Eye (tissue), 1 donor: Measurements from ENCODE around the gene NFIA.

Source experiments
- DNase-seq: peaks from one replicate; pipeline ENCODE4 v3.0.0-alpha.2; 2015

The NFIA gene

DNA sequence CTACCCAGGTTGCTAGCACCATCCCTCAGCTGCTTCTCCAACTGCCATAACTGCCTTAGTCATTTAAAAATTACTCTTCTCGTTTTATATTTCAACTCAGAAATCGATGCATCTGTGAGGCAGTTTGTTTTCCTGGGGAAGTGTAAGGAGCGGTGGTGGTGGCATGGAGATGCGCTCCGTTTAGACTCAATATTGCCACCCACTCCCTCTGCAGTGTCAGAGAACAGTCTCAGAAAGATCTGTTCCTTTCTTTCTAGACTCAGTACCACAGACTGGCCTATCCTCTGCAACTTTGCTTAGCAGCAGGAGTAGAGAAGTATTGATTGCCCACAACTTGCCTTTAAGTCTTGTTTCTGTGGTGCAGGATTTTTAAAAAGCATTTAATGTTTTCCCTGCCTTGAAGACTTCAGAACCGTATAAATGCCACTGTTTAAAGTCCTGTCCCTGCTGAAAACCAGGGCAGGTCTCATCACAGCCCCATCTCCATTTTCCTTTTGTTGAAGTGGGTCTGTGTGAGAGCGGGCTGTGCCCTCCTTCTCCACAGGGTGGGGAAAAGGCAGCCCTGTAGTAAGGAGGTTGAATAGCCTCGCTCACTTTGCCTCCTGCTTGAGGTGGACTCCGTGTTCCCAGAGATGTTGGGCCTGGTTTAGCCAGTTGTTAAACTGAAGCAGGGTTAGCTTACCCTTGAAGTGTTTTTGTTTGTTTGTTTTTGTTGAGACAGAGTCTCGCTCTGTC lies 105.2 kb downstream of the NFIA start:
- DNase-seq, result no peak

DNA sequence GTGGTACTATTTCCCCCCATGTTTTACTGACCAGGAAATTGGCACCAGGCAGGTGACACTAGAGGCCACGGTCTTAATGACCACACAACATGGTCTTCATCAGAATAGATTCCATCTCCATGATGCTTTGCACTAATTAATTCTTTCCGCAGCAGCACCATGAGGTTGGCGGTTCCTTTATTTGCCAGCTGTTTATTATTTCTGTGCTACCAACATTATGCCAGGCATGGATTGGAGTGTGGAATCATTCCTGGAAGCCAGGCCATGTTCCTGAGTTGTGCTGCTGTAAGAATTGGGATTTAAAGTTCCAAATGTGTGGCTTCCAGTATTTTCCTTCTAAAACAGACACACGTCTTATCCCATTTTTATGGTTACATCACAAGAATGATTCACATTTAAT lies 107.8 kb downstream of the NFIA start:
- DNase-seq, result no peak

DNA sequence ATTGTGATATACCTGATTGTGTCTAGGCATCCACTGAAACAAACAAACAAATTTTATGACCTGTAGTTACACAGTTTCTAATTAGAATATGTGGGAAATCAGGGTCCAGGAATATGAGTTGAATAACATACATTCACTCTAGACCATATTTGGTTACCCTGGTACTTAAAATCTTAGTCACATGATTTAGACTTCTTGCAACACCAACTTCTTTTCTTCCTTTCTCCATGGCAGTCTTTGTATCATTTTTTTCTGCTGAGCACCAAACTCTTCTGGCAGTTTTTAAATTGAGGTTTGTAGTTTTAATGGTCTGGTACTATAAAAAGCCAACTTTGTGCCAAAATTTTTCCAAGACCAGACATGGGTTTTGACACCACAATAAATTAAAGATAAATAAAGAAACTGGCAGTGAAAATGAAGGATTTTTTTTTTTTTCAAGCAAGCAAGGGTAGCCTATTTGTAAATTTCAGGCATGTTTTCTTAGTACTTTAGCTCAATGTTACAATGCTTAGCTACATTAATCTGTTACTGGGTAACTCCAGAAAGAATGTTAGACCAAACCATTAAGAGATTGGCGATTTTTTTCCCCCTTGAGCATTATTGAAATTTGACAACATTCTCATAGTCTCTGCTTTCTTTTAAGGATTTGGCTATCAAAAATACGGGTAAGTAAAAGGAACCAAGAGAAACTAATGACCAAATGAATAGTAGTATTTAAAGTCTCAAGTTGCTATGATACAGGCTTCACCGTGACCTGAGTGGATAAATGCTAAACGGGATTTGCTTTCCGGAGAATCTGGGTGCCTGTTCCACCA lies 108.5 kb downstream of the NFIA start:
- no peak for DNase-seq

DNA sequence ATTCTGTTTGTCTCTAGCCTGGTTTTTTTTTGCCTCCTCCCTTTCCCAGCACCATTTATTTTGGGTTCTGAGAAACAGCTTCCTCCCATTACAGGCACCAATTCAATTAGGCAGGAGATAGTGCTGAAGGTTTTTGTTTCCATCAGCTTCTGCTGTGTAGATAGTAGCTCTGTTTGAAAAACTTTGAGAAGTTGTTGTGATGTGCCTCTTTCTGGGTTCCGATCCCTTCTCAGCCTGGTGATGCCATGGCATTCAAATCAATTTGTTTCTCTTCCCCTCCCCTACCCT lies 109.0 kb downstream of the NFIA start:
- DNase-seq, result no peak

DNA sequence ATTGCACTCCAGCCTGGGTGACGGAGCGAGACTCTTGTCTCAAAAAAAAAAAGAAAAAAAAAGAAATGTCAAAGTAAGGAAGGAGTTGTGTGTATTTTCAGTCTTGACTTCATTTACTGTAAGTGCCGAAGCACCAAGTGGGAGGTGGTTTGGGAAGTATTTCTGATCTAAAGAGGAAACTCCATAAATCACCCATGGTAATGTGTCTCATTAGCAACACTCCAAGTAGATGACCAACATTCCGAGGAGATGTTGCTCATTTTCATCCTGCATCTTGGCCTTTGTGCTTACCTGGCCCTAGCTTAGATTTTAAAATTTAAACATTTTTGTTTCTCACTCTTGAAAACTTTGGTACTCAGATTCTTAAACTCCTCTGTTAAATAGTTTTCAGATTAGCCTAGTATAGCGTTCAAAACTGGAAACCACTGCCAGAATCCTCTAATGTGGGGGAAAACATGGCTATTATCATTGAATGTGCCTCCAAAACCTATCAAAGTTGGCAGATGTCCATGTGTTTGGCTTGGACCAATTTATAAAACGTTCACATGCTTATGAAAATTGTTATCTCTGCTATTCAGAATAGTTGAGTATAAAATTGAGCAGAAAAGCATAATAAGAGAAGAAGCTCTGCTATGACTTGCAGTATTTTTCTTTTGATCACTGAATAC lies 110.4 kb downstream of the NFIA start:
- DNase-seq, result peak; percentile 58

DNA sequence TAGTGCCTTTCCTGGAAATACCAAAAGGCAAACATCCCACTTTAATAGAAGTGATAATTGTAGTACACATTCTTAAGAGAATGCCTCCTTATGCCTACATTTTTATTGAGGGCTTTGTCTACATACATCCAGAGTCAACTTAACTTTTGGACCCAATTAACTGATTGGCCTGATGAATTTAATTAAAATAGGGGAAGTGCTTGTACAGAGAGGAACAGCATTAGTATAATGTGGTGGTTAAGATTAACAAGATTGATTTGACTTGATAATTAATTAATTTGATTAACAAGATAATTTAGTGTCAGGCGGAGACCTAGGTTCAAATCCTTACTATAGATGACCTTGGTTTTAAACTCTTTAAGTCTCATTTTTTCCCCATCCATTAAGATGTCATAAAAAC lies 111.4 kb downstream of the NFIA start:
- no peak for DNase-seq

DNA sequence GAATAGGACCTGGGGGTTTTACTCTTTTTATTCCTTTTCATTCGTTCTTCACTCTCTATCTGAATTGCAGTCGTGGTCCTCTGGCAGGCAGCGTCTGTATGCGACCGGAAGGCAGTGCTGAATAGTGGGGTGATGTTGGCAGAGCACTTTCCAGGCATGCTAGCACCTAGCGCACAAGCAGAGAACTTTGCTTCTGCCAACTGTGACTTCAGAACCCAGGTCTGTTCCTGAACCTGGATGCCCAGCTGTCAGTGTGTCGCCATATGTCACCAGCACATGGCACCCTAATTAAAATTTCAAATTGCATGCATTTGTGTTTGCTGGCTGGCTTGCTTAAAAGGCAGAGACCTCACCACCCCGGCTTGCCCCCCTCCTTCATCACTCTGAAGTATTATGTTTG lies 116.2 kb downstream of the NFIA start:
- DNase-seq, result no peak

DNA sequence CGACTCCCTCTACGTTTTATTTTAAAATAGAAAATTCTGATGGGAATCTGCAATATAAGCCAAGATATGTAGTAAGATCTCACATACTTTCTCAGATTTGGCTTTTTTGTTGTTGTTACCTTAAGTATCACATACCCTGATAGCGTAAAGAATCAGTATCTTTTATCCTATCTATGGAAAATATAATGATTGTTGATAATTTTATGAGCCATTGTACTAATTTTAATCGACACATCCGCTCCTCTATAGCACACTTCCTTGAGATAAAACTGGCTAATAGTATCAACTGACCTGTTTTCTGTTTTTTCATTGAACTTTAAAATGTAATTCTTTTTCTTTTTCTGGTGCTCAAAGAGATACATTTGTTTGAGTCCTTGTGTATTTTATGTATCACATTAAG lies 118.7 kb downstream of the NFIA start:
- no peak for DNase-seq

DNA sequence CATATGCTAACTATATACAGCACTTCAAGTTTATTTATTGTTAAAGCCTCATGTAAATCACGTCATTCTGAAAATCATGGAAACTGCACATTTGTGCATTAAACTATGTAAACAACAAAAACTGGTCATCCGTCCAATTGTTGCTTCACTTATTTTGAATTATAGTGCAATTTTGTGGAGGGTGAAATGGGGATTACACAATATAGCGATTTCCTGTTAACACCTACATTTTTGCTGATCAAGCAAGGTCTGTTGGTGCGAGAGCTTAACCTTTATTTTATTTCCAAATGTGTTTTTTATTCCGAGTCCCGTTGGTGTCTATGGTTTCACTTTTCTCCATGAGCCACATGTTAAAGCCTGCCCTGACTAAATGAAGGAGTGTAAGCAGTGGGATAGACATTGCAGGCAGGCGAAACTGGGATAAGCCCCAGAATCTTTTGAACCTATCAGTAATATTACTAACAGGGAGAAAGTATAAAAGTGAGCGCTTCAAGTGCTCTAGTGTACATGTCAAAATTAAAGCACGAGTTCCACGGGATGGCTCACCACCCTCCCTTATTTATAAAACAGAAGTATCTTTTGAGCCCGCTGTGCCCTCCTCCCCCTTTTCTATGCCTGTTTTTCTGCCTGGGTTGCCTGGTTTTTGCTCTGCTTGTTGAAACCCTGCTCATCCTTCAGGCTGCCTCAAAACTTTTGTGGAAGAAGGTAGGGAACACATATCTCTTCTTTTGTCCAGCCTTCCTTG lies 120.7 kb downstream of the NFIA start:
- DNase-seq, result peak; percentile 51

DNA sequence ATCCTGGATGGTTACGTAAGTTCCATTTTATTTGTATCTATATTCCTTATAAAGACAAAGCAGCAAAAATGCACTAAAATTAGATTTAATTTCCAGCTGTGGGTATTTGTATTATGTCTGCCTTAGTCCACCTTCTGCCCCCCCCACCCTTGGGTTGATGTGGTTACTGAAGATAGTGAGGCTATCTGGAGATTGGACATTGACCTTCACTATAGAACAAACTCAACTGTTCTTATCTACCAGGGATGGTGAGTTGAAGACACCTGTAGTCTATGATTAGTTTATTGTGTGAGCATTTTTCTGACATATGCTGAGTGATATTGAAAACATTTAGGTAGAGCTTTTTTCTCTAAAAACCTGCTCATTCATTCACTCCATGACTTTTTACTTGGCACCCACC lies 122.2 kb downstream of the NFIA start:
- no peak for DNase-seq

DNA sequence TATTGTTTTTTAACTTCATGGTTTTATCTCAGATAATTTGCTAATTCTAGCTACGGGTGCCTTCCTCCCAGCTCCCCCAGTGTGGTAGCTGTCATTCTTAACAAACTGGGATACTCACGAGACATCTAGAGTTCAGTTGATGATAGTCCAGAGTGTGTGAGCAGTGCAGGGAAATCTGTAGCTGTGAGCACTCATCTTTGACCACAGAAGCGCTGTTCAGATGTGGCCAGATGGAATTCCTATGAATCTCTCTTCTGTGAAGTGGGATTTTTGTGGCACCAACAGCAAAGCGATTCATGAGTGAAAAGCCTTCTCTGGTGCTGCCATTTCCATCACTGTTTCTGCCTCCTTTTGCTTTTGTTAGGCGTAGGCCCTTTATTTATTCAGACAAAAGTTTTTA lies 125.1 kb downstream of the NFIA start:
- no peak for DNase-seq

DNA sequence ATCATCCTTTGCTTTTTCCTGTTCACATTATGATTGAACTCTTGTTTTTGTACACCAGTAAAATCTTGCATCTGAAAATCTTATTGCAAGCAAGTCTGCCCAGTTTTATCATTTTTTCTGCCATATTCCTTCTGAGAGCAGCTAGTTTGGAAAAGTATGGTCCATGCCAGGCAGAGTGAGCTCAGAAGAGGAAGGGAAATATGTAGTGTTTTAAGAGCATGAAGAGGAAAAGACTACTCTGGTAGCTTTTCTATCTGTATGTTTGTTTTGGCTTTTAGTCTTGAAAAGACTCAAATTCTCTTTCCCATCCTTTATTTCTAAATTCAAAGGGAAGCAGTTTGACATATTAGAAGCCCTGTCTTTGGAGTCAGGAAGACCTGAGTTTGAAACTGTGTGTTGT lies 125.8 kb downstream of the NFIA start:
- no peak for DNase-seq

DNA sequence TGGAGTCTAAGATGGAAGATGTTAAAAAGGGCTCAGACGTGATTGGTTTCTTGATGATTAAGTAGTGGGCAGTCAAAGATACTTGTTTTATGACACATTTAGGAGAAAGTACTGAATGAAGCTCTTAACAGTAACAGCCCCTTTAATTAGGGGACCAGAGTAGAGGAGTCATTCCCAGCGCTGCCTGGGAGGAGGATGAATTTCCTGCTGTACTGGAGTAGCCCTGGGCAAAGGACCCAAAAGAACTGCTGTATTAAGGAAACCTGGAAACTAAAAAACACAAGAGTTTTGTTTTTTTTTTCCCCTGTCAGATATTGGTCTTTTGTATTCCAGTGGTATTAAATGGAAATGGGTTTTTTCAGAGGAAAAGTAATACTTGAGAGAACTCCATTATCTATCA lies 126.5 kb downstream of the NFIA start:
- DNase-seq, result no peak

DNA sequence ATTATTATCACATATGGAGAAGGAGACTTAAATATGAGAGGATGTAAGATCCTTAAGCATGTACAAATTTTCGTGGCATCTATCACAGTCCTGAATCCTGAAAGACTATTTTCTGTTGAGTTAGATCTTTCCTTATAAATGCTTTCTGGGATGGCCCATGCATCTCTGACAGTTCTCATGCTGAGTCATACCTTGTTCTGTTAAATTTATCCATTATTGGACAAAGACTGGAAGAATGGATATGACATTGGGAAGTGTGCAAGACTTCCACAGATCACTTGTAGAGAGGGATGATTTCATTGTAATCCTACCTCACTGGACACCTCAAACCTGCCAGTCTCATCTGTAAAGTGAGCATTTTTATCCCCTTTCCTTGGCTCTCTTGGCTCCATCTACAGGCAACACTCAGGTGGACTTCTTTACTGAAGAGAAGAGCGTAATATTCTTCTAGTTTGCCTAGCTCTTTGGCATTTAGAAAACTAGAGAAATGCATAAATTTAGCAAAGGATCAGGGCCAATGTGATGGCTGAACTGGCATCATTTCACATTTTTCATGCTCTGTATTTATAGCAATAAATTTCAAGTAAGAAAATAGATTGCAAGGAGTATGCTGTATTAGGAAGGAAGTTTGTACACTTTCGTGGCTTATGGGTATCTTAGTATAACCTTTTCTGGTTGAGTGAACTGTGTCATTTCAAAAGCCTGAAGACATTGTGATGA lies 128.2 kb downstream of the NFIA start:
- no peak for DNase-seq

DNA sequence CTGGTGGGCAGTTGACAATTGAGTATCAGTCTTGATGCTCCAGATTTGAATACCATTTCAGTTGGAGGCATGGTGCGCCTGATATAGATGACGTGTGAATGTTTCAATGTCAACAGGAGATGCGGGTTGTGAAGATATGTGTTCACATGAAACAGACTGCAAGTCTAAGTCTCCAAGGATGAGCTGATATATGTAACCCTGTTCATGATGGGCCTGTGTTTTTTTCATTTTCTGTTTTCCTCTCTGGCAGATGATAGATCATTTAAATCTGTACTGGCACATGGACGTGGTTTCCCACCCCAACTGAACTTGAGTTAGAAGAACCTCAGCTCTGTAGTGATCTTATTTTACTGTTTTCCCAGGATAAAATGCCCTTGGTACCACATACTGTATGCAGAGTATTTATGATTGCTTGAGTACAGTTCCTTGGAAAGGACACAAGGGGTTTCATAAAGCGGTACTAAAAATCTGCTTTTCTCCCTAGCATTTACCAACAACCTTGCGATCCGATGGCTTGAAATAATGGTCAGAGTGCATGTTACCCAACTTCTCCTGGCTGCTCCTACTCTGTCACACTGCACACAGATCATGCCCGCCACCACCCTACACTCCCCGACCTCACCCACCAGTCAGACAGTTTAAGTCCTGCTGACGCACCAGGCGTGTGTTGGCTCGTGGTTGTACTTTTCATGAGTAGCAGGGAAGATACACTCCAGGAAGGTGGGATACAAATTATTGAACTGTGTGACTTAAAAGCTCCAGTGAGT lies 131.1 kb downstream of the NFIA start:
- no peak for DNase-seq

DNA sequence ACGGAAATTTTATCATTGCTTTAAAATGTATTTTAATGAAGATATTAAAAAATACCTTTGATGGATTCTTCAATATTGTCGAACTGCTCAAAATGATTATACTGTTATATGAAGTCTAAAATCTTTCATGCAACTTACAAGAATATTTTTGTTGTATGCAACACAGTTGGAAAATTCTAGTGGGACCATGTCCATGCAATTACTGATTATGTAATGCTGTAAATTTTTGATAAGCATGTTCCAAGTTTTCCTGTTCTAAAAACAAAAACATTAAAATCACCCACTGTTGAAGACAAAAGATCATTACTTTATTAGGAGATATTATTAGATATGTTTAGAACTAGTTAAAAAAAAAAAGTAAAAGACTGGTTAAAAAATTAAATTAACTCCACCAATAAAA lies 132.8 kb downstream of the NFIA start:
- DNase-seq, result no peak

DNA sequence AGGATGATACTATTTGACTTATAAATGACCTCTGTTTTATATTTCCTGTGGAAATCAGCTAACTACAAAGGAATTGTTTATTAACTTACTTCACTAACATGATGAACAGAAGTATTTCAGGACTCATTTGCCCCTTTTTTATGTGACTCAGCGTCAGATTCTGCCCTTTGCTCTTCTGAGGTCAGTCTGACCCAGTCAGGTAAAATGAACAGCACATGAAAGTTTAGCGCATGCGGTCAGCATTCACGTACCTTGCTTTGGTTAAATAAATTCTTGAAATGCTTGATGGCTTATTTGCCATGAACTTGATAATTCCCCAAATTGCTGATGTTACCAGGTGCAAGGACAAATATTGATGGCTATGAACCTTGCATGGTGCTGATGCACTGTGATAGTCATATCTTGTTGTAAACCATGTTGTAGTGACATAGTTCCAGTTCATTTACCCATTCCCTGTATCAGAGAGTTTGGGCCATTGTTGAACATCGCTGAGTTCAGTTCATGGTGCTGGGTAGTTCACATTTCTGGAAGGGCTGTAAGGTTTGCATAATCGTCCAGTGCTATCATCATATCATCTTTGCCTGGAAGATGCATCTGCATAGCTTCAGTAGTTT lies 133.4 kb downstream of the NFIA start:
- no peak for DNase-seq

DNA sequence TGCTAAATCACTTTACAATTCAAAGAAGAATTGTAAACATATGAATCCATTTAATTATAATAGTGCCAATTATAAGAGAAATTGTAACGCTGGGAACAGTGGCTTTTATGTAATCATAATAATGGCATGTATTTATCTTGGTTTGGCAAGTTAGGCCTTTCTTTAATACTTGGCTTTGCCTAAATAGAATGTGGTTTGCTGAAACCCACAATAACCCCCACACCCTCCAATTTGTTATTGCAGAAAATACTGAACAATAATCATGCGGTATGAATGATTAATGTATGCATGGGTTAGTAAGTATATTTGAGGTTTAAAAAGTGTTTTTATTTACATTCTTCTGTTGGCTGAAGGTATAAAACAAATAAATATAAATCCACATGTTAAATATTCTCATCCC lies 138.2 kb downstream of the NFIA start:
- DNase-seq, result no peak

DNA sequence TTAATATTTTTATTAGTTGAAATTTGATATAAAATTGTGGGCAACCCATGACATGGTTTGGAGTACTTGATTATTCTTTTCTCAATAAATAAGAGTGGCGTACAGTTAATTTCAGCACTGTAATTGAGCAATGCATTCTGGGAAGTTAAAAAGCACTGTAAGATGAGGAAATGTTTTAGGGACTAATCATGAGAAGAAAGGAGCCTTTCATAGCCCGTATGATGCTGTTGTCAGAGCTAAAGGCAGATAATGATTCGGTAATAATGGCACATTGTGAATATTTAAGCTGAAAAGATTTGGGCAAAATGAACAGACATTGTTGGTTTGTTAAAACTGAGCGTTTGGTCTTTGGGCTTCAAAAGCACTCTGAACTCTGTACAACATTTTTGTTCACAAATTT lies 139.3 kb downstream of the NFIA start:
- DNase-seq, result no peak

DNA sequence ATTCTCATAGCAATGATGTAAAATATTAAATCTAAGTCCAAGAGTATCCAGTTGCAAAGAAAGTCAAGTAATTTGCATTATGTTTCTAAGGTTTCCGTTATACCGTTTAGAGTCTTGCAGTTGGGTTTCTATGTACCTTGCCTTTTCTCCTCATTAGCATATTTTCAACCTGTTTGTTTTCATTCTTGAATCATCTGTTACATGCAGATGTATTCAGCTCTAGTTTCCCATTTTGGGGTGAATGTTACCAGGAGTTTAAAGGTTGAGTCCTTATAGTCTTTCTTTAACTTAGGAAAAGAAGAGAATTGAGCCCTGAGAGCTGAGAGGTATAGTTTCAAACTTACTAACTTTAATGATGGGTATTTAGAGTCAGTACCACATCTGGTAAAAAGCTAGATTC lies 139.9 kb downstream of the NFIA start:
- DNase-seq, result no peak

DNA sequence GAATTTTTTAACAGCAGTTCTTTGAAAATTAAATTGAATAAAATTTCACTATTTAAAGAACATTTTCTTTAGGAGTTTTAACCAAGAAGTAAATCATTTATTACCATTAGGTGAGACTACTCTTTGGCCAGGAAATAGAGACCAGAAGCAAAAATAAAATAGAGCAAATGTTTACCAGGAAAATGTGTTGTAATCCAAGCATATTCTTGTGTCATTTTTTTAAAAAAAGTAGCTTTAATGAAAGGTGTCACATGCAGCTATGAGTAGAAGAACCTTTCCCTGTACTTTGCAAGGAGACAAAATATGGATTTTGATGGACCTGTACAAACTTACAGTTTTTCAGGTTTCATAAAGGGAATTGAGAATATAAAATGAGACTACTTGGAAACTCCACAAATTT lies 140.8 kb downstream of the NFIA start:
- no peak for DNase-seq

DNA sequence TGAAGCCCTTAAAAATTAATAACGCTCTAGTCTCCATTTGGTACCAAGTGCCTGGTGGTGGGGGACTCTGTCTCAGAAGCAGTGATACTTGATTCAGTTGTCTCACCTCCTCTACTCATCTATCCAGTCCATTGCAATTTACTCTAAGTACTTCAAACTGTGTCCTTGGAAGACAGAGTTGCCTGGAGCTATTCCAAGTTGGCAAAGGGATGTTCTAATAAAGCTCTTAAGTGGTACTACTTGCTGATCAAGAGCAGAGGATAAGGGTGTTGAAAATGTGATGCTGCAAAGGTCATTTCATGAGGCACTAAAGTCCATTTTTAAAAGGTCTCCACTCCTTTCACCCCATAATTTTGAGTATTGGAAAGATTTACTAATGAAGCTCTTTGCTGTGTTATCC lies 142.2 kb downstream of the NFIA start:
- DNase-seq, result no peak
